Lower leg skin (tissue), 4 donors: ENCODE measurements around the gene BLNK. TPM values are rescaled to one million over a fixed set of nuclear protein-coding genes. Genes with fewer than 3 reads are reported as not detected.

ENCODE experiments used
- DNase-seq, 2 donors: peaks; one replicate each; pipeline ENCODE4 v3.0.0-alpha.2; 2019; ENCODE audit warnings: low spot score in 2 of 2
- H3K4me3 ChIP-seq: fragments of 200-600 bp; sonication (generic); 2 replicates; pipeline ENCODE4 v1.5.1; 2017; ENCODE audit warnings: mild to moderate bottlenecking, low read depth; ENCODE audit not compliant: poor library complexity, severe bottlenecking
- POLR2A ChIP-seq, 2 donors: fragments of 450-650 bp; IDR thresholded peaks; one replicate each; pipeline ENCODE4 v1.6.1; 2016 to 2017; ENCODE audit warnings: antibody characterized with exemption in 2 of 2, mild to moderate bottlenecking in 1 of 2, moderate library complexity in 1 of 2
- WGBS, 2 donors: methylation state at CpG; one replicate each; pipeline ENCODE4 v1.1.5; 2018; 5-methylcytosine and 5-hydroxymethylcytosine counted together
- intact Hi-C: fragments of 100-400 bp; cut with DNase I; formaldehyde crosslinking; loops from one replicate; pipeline ENCODE4 v1.15.0; 2023; ENCODE audit warnings: low total_unique reads
- total RNA-seq, 4 donors: library from RNA; depleted of rRNA; stranded (reverse); fragments of >200 nt; gene quantifications; one replicate each; pipeline ENCODE4 v1.1.0, GENCODE V29; 2016
- TF ChIP-seq, protein P1 (sequence below), 3 donors: fragments of 450-650 bp; IDR thresholded peaks; one replicate each; pipeline ENCODE4 v1.5.1; 2016; ENCODE audit warnings: antibody characterized with exemption in 3 of 3, mild to moderate bottlenecking in 3 of 3, moderate library complexity in 2 of 3

BLNK gene
- total RNA-seq, 4 donors from 2014 or later, result 2.4 to 13.3 (median 7.7) TPM

DNA sequence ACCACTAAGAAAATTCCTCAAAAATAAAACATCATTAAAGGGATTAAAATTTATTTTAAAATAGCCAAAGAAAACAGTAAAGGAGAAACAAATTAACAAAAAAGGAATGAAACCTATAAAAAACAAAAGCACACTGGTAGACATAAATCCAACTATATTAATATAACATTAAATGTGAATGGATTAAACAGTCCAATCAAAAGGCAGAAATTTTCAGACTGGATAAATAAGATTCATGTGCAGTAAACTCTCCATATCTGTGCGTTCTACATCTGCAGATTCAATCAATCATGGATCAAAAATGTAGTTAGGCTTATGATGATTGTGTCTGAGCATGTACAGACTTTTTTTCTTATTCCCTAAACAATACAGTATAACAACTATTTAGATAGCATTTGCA is 98.7 kb downstream of the BLNK start:
- TF ChIP-seq POLR2A (IDR thresholded peaks at IDR 0.05), result no peak
- TF ChIP-seq, protein P1, sequence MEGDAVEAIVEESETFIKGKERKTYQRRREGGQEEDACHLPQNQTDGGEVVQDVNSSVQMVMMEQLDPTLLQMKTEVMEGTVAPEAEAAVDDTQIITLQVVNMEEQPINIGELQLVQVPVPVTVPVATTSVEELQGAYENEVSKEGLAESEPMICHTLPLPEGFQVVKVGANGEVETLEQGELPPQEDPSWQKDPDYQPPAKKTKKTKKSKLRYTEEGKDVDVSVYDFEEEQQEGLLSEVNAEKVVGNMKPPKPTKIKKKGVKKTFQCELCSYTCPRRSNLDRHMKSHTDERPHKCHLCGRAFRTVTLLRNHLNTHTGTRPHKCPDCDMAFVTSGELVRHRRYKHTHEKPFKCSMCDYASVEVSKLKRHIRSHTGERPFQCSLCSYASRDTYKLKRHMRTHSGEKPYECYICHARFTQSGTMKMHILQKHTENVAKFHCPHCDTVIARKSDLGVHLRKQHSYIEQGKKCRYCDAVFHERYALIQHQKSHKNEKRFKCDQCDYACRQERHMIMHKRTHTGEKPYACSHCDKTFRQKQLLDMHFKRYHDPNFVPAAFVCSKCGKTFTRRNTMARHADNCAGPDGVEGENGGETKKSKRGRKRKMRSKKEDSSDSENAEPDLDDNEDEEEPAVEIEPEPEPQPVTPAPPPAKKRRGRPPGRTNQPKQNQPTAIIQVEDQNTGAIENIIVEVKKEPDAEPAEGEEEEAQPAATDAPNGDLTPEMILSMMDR (IDR thresholded peaks at IDR 0.05), result no peak
- DNase-seq, result no peak
- intact Hi-C loops, result no loop called here
- WGBS, 2 donors, result 94 to 97% methylated on average over 1 of the region's 1 CpG
- H3K4me3 ChIP-seq, result no peak overlapping the region

DNA sequence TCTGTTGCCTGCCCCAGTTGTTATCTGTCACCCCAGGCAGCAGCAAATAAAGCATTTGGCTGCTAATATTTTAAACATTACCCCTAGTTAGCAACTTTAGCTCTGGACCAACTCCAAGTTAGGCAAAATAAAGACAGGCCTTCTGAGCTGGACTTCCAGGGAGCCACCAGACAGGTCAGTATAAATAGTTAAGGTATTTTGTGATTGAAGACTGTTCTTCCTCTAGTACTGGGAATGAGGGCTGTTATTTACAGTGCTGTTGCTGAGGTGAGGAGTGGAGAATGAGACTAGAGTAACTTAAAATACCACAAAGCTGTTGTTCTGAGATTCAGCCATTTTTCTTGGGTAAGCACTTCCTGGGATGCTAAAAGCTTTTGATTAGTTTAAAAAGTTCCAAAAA is 101.1 kb downstream of the BLNK start:
- intact Hi-C loops, result no loop called here
- no peak for DNase-seq
- TF ChIP-seq, protein P1 (IDR thresholded peaks at IDR 0.05), result no peak
- TF ChIP-seq POLR2A (IDR thresholded peaks at IDR 0.05), result no peak
- no peak overlapping the region for H3K4me3 ChIP-seq

DNA sequence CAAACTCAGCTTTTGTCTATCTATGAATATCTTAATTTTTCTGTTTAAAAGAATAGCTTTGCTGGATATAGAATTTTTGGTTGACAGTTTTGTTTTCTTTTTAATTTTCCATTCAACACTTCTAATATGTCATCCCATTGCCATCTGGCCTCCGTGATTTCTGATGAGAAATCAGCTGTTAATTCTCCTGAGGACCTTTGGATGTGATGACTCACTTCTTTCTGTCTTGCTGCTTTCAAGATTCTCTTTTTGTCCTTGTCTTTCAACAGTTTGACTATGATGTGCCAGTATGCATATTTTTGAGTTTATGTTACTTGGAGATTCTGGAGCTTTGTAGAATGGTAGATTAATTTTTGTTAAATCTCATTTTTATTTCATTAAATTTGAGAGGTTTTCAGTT is 102.8 kb downstream of the BLNK start:
- 77 to 93% methylated on average over 1 of the region's 1 CpG for WGBS, 2 donors
- TF ChIP-seq POLR2A (IDR thresholded peaks at IDR 0.05), result no peak
- TF ChIP-seq, protein P1 (IDR thresholded peaks at IDR 0.05), result no peak
- intact Hi-C loops, result no loop called here
- no peak overlapping the region for H3K4me3 ChIP-seq
- DNase-seq, result no peak

DNA sequence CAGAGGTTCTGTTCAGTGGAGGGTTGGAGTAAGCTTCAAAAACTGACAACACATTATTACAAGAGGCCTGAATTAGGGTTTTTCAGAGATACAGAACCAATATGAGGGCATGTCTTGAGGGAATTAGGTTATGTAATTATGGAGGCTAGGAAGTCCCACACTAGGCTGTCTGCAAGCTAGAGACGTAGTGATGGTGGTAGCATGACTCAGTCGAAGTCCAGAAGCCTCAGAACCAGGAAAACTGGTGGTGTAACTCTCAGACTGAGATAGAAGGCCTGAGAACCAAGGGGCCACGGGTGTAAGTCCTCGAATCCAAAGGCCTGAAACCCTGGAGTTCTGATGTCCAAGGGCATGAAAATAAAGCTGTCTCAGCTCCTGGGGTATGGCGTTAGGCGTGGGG is 105.6 kb downstream of the BLNK start:
- 95 to 98% methylated on average over 6 of the region's 6 CpGs for WGBS, 2 donors
- TF ChIP-seq POLR2A (IDR thresholded peaks at IDR 0.05), result no peak
- TF ChIP-seq, protein P1 (IDR thresholded peaks at IDR 0.05), result no peak

DNA sequence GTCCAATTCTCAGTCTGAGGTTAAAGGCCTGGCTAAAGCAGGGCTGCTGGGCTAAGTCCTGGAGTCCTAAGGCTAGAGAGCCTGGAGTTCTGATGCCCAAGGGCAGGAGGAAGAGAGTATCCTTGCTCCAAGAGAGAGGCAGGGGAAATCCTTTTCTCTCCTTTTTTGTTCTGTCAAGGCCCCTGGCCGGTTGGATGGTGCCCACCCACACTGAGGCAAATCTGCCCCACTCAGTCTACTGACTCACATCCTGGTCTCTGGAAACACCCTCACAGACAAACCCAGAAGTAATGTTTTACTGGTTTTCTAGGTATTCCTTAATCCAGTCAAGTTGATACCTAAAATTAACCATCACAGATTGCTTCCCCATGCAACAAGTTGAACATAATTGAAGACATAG is 118.3 kb downstream of the BLNK start:
- TF ChIP-seq, protein P1 (IDR thresholded peaks at IDR 0.05), result no peak
- no peak for TF ChIP-seq POLR2A (IDR thresholded peaks at IDR 0.05)
- no peak overlapping the region for H3K4me3 ChIP-seq
- DNase-seq, result no peak
- intact Hi-C loops, result no loop called here
- WGBS, 2 donors, result 82 to 93% methylated on average over 1 of the region's 1 CpG

More for the DNA sequence above, 105.6 kb downstream of the BLNK start:
- DNase-seq, result no peak
- no peak overlapping the region for H3K4me3 ChIP-seq
- intact Hi-C loops, result no loop called here

DNA sequence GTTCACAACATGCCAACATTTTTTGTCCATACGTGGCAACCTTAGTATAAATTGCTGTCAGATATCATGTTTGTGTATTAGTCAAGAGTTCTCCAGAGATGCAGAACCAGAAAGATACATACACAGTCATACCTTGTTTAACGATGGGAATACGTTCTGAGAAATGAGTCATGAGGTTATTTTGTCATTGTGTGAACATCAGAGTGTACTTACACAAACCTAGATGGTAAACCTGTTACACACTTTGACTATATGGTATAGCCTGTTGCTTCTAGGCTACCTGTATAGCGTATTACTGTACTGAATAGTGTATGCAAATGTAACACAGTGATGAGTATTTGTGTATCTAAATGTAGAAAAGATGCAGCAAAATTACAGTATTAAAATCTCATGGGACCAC is 118.9 kb downstream of the BLNK start:
- TF ChIP-seq, protein P1 (IDR thresholded peaks at IDR 0.05), result no peak
- TF ChIP-seq POLR2A (IDR thresholded peaks at IDR 0.05), result no peak
- no peak overlapping the region for H3K4me3 ChIP-seq
- no peak for DNase-seq
- intact Hi-C loops, result no loop called here
- WGBS, 2 donors, result 92 to 94% methylated on average over 4 of the region's 4 CpGs
